Astrocyte (in vitro differentiated cells and primary cell): ENCODE data around the gene DOCK10.

Experiments used
- EZH2 ChIP-seq: IDR thresholded peaks from 2 replicates; pipeline ENCODE4 v1.6.1; 2012; ENCODE audit warnings: mild to moderate bottlenecking, low read length, inconsistent platforms; ENCODE audit not compliant: insufficient read depth
- TF ChIP-seq, protein P1 (sequence below): IDR thresholded peaks from 2 replicates; pipeline ENCODE4 v1.5.1; 2011; ENCODE audit warnings: low read depth, mild to moderate bottlenecking, inconsistent platforms, low read length, moderate library complexity; ENCODE audit not compliant: insufficient read depth

DNA sequence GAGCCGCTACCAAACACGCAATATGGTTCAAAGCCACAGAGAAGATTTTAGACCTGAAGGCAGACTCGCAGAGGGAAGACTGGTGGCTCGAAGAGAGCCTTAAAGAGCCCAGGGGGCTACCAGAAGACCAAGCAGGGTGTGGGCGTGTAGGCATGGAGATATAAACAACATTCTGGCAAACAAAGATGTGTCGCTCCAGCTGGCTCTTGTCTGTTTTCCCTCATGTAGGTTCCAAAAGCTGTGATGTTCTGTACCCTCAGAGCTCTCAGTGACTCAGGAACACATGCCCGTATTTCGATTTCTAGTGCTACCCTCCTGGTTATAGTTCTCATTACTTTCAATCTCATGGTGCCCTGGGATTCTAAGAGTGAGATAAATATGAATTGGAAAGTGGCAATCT, 44.5 kb downstream of the DOCK10 start:
- TF ChIP-seq, protein P1, sequence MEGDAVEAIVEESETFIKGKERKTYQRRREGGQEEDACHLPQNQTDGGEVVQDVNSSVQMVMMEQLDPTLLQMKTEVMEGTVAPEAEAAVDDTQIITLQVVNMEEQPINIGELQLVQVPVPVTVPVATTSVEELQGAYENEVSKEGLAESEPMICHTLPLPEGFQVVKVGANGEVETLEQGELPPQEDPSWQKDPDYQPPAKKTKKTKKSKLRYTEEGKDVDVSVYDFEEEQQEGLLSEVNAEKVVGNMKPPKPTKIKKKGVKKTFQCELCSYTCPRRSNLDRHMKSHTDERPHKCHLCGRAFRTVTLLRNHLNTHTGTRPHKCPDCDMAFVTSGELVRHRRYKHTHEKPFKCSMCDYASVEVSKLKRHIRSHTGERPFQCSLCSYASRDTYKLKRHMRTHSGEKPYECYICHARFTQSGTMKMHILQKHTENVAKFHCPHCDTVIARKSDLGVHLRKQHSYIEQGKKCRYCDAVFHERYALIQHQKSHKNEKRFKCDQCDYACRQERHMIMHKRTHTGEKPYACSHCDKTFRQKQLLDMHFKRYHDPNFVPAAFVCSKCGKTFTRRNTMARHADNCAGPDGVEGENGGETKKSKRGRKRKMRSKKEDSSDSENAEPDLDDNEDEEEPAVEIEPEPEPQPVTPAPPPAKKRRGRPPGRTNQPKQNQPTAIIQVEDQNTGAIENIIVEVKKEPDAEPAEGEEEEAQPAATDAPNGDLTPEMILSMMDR, result no peak
- no peak for TF ChIP-seq EZH2
